Uterus (tissue), 2 donors: ENCODE measurements around the gene PROB1.

ENCODE experiments used
- CTCF ChIP-seq, 4 experiments: fragments of 200-600 bp in 2 of 4; fragments of 450-650 bp in 2 of 4; sonication (generic) in 2 of 4; IDR thresholded peaks; one replicate each; pipeline ENCODE4 v1.5.1; 2016 to 2019; ENCODE audit warnings: antibody characterized with exemption in 4 of 4, mild to moderate bottlenecking in 2 of 4, moderate library complexity in 1 of 4
- POLR2A ChIP-seq, 2 donors: fragments of 450-650 bp; IDR thresholded peaks; one replicate each; pipeline ENCODE4 v1.6.1; 2016; ENCODE audit warnings: antibody characterized with exemption in 2 of 2, mild to moderate bottlenecking in 1 of 2, moderate library complexity in 1 of 2

DNA sequence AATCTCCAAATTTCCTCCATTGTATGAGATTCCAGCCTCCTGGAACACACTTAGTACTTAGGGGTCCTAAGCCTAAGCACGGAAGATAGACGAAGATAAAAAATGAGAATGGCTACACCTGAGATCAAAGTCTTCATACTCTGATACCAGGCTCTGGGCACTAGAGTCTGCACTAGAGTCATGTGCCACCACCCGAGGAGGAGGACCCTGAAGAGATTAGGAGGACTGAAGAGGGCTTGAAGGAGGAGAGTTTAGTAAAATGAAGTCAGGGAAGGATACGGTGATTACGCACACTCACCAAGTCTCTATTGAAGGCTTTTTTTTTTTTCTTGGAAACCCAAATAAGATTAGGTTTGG is 9.6 kb upstream of the PROB1 start:
- TF ChIP-seq CTCF (IDR thresholded peaks at IDR 0.05) (no peak), POLR2A (IDR thresholded peaks at IDR 0.05) (no peak)
